Astrocyte of the spinal cord (primary cell): ENCODE measurements around the gene CBLIF.
"Not testable (repeated sequence)": the region's sequence is repeated elsewhere in the genome, so short reads cannot be mapped to it uniquely, and the experiment has no call there.

ENCODE experiments used
- DNase-seq: peaks from one replicate; pipeline ENCODE4 v3.0.0; 2011; ENCODE audit warnings: low read depth, low spot score
- H3K4me3 ChIP-seq: 2 replicates; pipeline ENCODE4 v1.5.1; 2011; ENCODE audit warnings: low read depth, mild to moderate bottlenecking, low read length, moderate library complexity
- CTCF ChIP-seq: IDR thresholded peaks from 2 replicates; pipeline ENCODE4 v1.5.1; 2012; ENCODE audit warnings: low read depth, mild to moderate bottlenecking, low read length, inconsistent platforms
- in situ Hi-C: cut with HindIII; loops from 2 replicates; pipeline ENCODE4 v1.10.0; 2017; ENCODE audit warnings: low sequenced_read_pairs

Gene CBLIF

GRCh38 chr11:59849129-59849528 lies 3.8 kb upstream of the CBLIF start:
- no peak for TF ChIP-seq CTCF
- no peak overlapping the region for H3K4me3 ChIP-seq
- in situ Hi-C loops = no loop called here
- DNase-seq = no peak

- DNase-seq, in situ Hi-C loops, H3K4me3 ChIP-seq: not testable (repeated sequence)
These were observed 3.1 kb upstream of the CBLIF start for GRCh38 chr11:59848439-59848838.

- in situ Hi-C loops = no loop called here
- no peak for TF ChIP-seq CTCF
- DNase-seq = no peak
- no peak overlapping the region for H3K4me3 ChIP-seq
These were observed 2.3 kb upstream of the CBLIF start for GRCh38 chr11:59847626-59848025.

- no peak for TF ChIP-seq CTCF
- H3K4me3 ChIP-seq = no peak overlapping the region
- in situ Hi-C loops = no loop called here
- no peak for DNase-seq
These were observed 1.3 kb upstream of the CBLIF start for GRCh38 chr11:59846556-59846955.

- no peak overlapping the region for H3K4me3 ChIP-seq
- in situ Hi-C loops = no loop called here
- no peak for DNase-seq
- TF ChIP-seq CTCF = no peak
These were observed 3.0 kb downstream of the CBLIF start for GRCh38 chr11:59842316-59842715.

GRCh38 chr11:59841514-59841913 lies 3.8 kb downstream of the CBLIF start:
- no peak for TF ChIP-seq CTCF
- in situ Hi-C loops = no loop called here
- H3K4me3 ChIP-seq = no peak overlapping the region
- no peak for DNase-seq

- H3K4me3 ChIP-seq = no peak overlapping the region
- DNase-seq = no peak
- TF ChIP-seq CTCF = no peak
- in situ Hi-C loops = no loop called here
These were observed 5.7 kb downstream of the CBLIF start for GRCh38 chr11:59839615-59840014.
